GM12872 (cell line): ENCODE measurements around the gene VTCN1.

Source experiments
- TF ChIP-seq, protein P1 (sequence below): IDR thresholded peaks from 3 replicates; pipeline ENCODE4 v1.5.1; 2011; ENCODE audit warnings: low read depth, mild to moderate bottlenecking, low read length, moderate library complexity; ENCODE audit not compliant: insufficient read depth

Gene VTCN1, protein sequence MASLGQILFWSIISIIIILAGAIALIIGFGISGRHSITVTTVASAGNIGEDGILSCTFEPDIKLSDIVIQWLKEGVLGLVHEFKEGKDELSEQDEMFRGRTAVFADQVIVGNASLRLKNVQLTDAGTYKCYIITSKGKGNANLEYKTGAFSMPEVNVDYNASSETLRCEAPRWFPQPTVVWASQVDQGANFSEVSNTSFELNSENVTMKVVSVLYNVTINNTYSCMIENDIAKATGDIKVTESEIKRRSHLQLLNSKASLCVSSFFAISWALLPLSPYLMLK

DNA sequence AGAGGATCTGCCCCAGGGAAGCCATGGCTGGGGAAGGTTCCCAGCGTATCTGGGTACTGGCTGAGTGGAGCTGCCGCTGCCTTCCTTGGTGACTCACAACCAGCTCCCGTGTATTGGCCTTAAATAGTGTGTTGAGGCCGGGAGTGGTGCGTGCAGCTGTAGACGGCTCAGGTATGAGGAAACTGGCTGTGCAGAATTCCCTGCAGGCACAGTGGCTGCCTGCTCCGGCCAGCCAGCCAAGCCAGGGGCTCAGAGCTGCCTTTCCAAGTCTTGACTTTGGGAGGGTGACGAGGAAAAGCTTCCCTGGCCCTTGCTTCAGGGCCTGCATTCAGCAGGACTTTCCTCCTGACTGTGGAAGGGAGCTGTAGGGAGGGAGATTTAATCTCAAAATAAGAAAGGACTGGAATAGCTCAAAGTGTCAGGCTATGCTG lies at the start of gene VTCN1:
Gene VTCN1, minus strand, starts transcription at position 97 of the 431 bp plus-strand sequence. Its CDS starts 72 bp downstream, at position 25.
- TF ChIP-seq, protein P1, sequence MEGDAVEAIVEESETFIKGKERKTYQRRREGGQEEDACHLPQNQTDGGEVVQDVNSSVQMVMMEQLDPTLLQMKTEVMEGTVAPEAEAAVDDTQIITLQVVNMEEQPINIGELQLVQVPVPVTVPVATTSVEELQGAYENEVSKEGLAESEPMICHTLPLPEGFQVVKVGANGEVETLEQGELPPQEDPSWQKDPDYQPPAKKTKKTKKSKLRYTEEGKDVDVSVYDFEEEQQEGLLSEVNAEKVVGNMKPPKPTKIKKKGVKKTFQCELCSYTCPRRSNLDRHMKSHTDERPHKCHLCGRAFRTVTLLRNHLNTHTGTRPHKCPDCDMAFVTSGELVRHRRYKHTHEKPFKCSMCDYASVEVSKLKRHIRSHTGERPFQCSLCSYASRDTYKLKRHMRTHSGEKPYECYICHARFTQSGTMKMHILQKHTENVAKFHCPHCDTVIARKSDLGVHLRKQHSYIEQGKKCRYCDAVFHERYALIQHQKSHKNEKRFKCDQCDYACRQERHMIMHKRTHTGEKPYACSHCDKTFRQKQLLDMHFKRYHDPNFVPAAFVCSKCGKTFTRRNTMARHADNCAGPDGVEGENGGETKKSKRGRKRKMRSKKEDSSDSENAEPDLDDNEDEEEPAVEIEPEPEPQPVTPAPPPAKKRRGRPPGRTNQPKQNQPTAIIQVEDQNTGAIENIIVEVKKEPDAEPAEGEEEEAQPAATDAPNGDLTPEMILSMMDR = no peak

DNA sequence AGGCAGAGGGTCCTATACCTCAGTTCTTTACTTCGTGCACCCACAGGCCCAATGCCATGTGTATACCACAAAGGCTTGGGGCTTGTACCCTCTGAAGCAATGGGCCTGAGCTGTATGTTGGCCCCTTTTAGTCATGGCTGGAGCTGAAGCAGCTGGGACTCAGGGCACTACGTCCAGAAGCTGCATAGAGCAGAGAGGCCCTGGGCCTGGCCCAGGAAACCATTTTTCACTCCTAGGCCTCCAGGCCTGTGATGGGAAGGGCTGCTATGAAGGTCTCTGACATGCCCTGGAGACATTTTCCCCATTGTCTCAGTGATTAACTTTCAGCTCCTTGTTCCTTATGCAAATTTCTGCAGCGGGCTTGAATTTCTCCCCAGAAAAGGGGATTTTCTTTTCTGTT lies 48.1 kb upstream of the VTCN1 start:
- TF ChIP-seq, protein P1 = no peak

DNA sequence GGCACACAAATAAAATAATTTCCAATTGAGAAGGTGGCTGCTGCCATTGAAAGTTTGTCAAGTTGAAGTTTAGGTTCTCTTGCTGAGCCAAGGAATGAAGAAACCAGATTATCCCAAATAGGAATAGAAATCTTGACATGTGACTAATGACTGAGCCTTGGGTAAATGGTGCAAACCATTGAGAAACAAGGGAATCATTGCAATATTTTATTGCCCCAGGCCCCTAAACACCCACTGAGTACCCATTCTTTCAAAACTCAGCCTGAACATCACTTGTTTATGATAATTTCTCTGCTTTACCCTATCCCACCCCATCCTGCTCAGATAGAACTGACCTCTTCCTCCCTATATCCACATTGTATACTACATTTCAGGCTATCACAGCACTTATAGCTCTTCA lies 46.6 kb upstream of the VTCN1 start:
- TF ChIP-seq, protein P1 = no peak

DNA sequence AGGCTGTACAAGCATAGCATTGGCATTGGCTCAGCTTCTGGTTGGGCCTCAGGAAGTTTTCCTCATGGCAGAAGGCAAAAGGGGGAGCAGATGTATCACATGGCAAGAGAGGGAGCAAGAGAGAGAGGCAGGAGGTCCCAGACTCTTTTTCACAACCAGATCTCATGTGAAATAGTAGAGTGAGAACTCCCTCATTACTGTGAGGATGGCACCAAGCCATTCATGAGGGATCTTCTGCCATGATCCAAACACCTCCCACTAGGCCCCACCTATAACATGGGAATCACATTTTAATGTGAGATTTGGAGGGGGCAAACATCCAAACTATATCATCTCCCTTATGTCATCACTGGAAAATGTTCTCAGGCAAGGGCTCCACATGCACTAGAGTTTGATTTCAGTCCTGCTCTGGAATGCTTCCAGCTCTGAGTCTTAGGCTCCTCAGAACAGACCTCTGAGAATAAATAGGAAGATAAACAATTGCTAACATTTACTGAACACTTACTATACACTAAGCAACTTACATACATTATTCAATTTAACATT lies 39.4 kb upstream of the VTCN1 start:
- TF ChIP-seq, protein P1 = no peak

DNA sequence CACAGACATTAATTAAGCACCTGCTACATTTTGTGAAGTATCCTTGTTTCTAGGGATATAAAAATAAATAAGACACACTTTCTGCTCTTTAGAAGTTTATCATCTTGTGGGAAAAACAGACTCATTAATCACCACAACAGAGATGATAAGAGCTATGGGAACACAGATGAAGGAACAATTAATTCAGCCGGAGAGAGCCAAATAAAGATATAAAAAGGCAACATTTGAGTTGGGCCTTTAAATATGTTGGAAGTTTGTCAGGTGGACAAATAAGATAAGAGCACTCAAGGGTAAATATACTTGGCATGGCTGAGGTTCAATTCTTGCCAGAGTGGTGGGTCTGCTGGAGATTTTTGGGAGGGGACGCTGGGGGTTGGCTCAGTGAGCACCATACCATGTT lies 34.2 kb upstream of the VTCN1 start:
- TF ChIP-seq, protein P1 = no peak

DNA sequence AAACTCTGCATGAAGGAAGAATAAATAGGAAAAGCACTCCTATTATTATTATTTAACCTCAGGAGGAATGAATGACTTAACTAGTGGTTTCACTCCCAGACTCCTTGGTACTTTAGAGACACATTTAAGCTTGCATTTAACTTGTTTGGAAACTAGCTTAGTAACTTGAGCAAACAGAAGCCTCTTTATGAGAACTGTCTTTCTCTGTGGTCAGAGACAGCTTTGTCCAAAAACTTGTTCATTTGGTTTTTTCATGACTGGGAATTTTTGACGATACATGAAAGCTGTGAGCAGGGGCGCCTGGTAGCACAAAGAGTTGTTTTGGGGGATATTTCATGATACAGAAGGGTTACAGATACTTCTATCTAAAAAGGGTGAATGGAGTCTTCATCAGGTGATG lies 33.6 kb upstream of the VTCN1 start:
- TF ChIP-seq, protein P1 = no peak

DNA sequence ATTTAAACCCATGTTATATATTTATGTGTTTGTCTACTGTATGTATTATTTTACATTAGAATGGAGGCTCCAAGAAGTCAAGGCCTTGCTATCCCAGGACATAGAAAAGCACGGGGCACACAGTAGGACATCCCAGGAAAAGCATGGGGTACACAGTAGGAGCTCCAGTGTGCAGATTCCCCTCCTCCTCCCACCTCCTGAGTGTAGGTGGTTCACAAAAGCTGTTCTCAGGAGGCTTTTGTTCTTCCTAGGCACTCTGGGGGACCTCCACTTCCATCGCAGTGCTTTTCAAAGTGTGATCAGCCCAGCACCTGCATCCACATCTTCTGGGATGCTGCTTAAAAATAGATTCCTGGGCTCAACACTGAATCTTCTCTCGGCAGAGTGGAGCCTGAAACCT lies 30.8 kb upstream of the VTCN1 start:
- TF ChIP-seq, protein P1 = no peak
